NCI-H128 (cell line): Measurements from ENCODE around the gene KLHL29.
"Not testable (repeated sequence)": the region's sequence is repeated elsewhere in the genome, so short reads cannot be mapped to it uniquely, and the experiment has no call there.

Experiments used
- DNase-seq: peaks from one replicate; lab custom pipeline; 2025; ENCODE audit not compliant: unreplicated experiment; lab: John Stamatoyannopoulos, UW

The KLHL29 gene

GRCh38 chr2:23367760-23368159 lies 17.2 kb upstream of the KLHL29 start:
- DNase-seq: no peak

GRCh38 chr2:23373666-23374065 lies 11.3 kb upstream of the KLHL29 start:
- DNase-seq: no peak

- no peak for DNase-seq
Measured at GRCh38 chr2:23375448-23375847, 9.5 kb upstream of the KLHL29 start.

GRCh38 chr2:23376075-23376474 lies 8.9 kb upstream of the KLHL29 start:
- DNase-seq: no peak

- no peak for DNase-seq
Measured at GRCh38 chr2:23376972-23377371, 8.0 kb upstream of the KLHL29 start.

GRCh38 chr2:23377771-23378170 lies 7.2 kb upstream of the KLHL29 start:
- DNase-seq: no peak

GRCh38 chr2:23378496-23378895 lies 6.5 kb upstream of the KLHL29 start:
- no peak for DNase-seq

- DNase-seq: no peak
Measured at GRCh38 chr2:23379220-23379695, 5.7 kb upstream of the KLHL29 start.

GRCh38 chr2:23380562-23381065 lies 4.4 kb upstream of the KLHL29 start:
- DNase-seq: no peak

- DNase-seq: no peak
Measured at GRCh38 chr2:23381084-23381483, 3.9 kb upstream of the KLHL29 start.

GRCh38 chr2:23381485-23381884 lies 3.5 kb upstream of the KLHL29 start:
- no peak for DNase-seq

GRCh38 chr2:23383100-23383499 lies 1.9 kb upstream of the KLHL29 start:
- DNase-seq: no peak

- no peak for DNase-seq
Measured at GRCh38 chr2:23385351-23385747, 370 bp downstream of the KLHL29 start.

GRCh38 chr2:23385748-23386338 lies 864 bp downstream of the KLHL29 start:
- DNase-seq: no peak

- DNase-seq: no peak
Measured at GRCh38 chr2:23386339-23387220, 1.6 kb downstream of the KLHL29 start.

- no peak for DNase-seq
Measured at GRCh38 chr2:23387221-23387550, 2.2 kb downstream of the KLHL29 start.

- no peak for DNase-seq
Measured at GRCh38 chr2:23387845-23388244, 2.9 kb downstream of the KLHL29 start.

- DNase-seq: no peak
Measured at GRCh38 chr2:23388294-23388693, 3.3 kb downstream of the KLHL29 start.

GRCh38 chr2:23388756-23389514 lies 4.0 kb downstream of the KLHL29 start:
- DNase-seq: no peak

GRCh38 chr2:23390152-23390551 lies 5.2 kb downstream of the KLHL29 start:
- no peak for DNase-seq

GRCh38 chr2:23391237-23391736 lies 6.3 kb downstream of the KLHL29 start:
- not testable (repeated sequence) for DNase-seq
